GM23338 (cell line): Measurements from ENCODE around the gene TMEM222. TPM values are rescaled to one million over a fixed set of nuclear protein-coding genes. Genes with fewer than 3 reads are reported as not detected.

Source experiments
- ATAC-seq: fragments of 200-7000 bp; cut with Tn5 transposase; 3 replicates; pipeline ENCODE4 v1.9.1; 2020
- DNase-seq: peaks from one replicate; pipeline ENCODE4 v3.0.0-alpha.2; 2015; ENCODE audit warnings: low spot score
- H2AFZ ChIP-seq: fragments of 200-600 bp; sonication (generic); 2 replicates; pipeline ENCODE4 v1.8.0; 2016; ENCODE audit warnings: antibody characterized with exemption, mild to moderate bottlenecking, moderate library complexity
- H3F3A ChIP-seq: fragments of 200-600 bp; sonication (generic); replicated peaks from 2 replicates; pipeline ENCODE4 v1.8.0; 2017; ENCODE audit warnings: antibody characterized with exemption, mixed run types, low read depth
- H3K27ac ChIP-seq: fragments of 200-600 bp; sonication (generic); 2 replicates; pipeline ENCODE4 v1.6.1; 2016; ENCODE audit warnings: low read depth
- H3K27me3 ChIP-seq: fragments of 200-600 bp; sonication (generic); 2 replicates; pipeline ENCODE4 v1.8.0; 2016; ENCODE audit warnings: mild to moderate bottlenecking, mixed run types, moderate library complexity; ENCODE audit not compliant: insufficient read depth
- H3K36me3 ChIP-seq: fragments of 200-600 bp; sonication (generic); 2 replicates; pipeline ENCODE4 v1.8.0; 2016; ENCODE audit warnings: mild to moderate bottlenecking; ENCODE audit not compliant: insufficient read depth
- H3K4me1 ChIP-seq: fragments of 200-600 bp; sonication (generic); 2 replicates; pipeline ENCODE4 v1.8.0; 2016; ENCODE audit warnings: mild to moderate bottlenecking, moderate library complexity; ENCODE audit not compliant: insufficient read depth
- H3K4me2 ChIP-seq: fragments of 200-600 bp; sonication (generic); 2 replicates; pipeline ENCODE4 v1.7.1; 2017; ENCODE audit warnings: mixed run types
- H3K4me3 ChIP-seq: fragments of 200-600 bp; sonication (generic); 2 replicates; pipeline ENCODE4 v1.6.1; 2016; ENCODE audit warnings: mixed run types
- H3K79me2 ChIP-seq: fragments of 200-600 bp; sonication (generic); replicated peaks from 2 replicates; pipeline ENCODE4 v1.8.0; 2017; ENCODE audit warnings: mild to moderate bottlenecking; ENCODE audit not compliant: insufficient read depth
- H3K9me2 ChIP-seq: fragments of 200-600 bp; sonication (generic); 2 replicates; pipeline ENCODE4 v1.8.0; 2017; ENCODE audit not compliant: insufficient read depth
- H4K20me1 ChIP-seq: fragments of 200-600 bp; sonication (generic); replicated peaks from 2 replicates; pipeline ENCODE4 v1.8.0; 2017; ENCODE audit warnings: mild to moderate bottlenecking; ENCODE audit not compliant: insufficient read depth
- H3K27ac Mint-ChIP-seq: 2 replicates; pipeline ENCODE4 v1.8.0; 2020; ENCODE audit warnings: inconsistent platforms, mild to moderate bottlenecking, moderate library complexity, mixed read lengths
- H3K27me3 Mint-ChIP-seq: 3 replicates; pipeline ENCODE4 v1.8.0; 2022; ENCODE audit warnings: low read depth, mild to moderate bottlenecking, moderate library complexity, mixed read lengths, inconsistent platforms; ENCODE audit not compliant: insufficient read depth, poor library complexity
- H3K36me3 Mint-ChIP-seq: 3 replicates; pipeline ENCODE4 v1.8.0; 2021; ENCODE audit warnings: low read depth, mild to moderate bottlenecking, inconsistent platforms, moderate library complexity, mixed read lengths
- H3K4me1 Mint-ChIP-seq: 3 replicates; pipeline ENCODE4 v1.8.0; 2020; ENCODE audit warnings: mild to moderate bottlenecking, inconsistent platforms, mixed read lengths
- H3K4me3 Mint-ChIP-seq: 3 replicates; pipeline ENCODE4 v1.8.0; 2021; ENCODE audit warnings: moderate library complexity, mild to moderate bottlenecking, inconsistent platforms, mixed read lengths
- H3K9me3 Mint-ChIP-seq: 3 replicates; pipeline ENCODE4 v1.8.0; 2020; ENCODE audit warnings: moderate library complexity, mild to moderate bottlenecking, inconsistent platforms, mixed read lengths
- CREB1 ChIP-seq: fragments of 250-450 bp; sonication (Bioruptor Pico); IDR thresholded peaks from 2 replicates; pipeline ENCODE4 v1.5.0; 2020; ENCODE audit warnings: low read depth, mild to moderate bottlenecking, moderate library complexity
- ETS1 ChIP-seq: IDR thresholded peaks from 2 replicates; pipeline ENCODE4 v1.6.1; 2016; ENCODE audit warnings: antibody characterized with exemption
- NANOG ChIP-seq: IDR thresholded peaks from 2 replicates; pipeline ENCODE4 v1.6.1; 2016; ENCODE audit warnings: antibody characterized with exemption, borderline replicate concordance
- POLR2AphosphoS5 ChIP-seq: IDR thresholded peaks from 2 replicates; pipeline ENCODE4 v1.6.1; 2016; ENCODE audit warnings: antibody characterized with exemption, low read depth
- ZNF331 ChIP-seq: fragments of 250-450 bp; sonication (Bioruptor Pico); IDR thresholded peaks from 2 replicates; pipeline ENCODE4 v1.5.0; 2020; ENCODE audit warnings: low read depth, mild to moderate bottlenecking, moderate library complexity
- polyA plus RNA-seq: library from polyadenylated mRNA; unstranded; fragments of >200 nt; fragmentation: Nextera tagmentation; extraction: Ambion mirVana; gene quantifications from 2 replicates; pipeline ENCODE4 v1.2.1, GENCODE V29; 2016
- total RNA-seq: library from RNA; depleted of rRNA; stranded (reverse); fragments of >200 nt; shearing (Covaris generic); gene quantifications from 2 replicates; pipeline ENCODE4 v1.2.3, GENCODE V29; 2014
- TF ChIP-seq, protein P1 (sequence below), 2 experiments: fragments of 200-600 bp in 1 of 2; sonication (generic) in 1 of 2; conservative IDR thresholded peaks; 2 replicates each; pipeline versions ENCODE4 v1.5.1 to v1.6.1; 2016 to 2017; ENCODE audit warnings: antibody characterized with exemption in 2 of 2, low read depth in 2 of 2, mild to moderate bottlenecking in 2 of 2, moderate library complexity in 1 of 2
- TF ChIP-seq, protein P2 (sequence below): fragments of 250-450 bp; sonication (Bioruptor Pico); IDR thresholded peaks from 2 replicates; pipeline ENCODE4 v1.5.0; 2020; ENCODE audit warnings: mild to moderate bottlenecking, moderate library complexity

TMEM222 gene
- total and polyA plus RNA-seq, 2 experiments from 2014 or later: 17.8 to 22.6 TPM

DNA sequence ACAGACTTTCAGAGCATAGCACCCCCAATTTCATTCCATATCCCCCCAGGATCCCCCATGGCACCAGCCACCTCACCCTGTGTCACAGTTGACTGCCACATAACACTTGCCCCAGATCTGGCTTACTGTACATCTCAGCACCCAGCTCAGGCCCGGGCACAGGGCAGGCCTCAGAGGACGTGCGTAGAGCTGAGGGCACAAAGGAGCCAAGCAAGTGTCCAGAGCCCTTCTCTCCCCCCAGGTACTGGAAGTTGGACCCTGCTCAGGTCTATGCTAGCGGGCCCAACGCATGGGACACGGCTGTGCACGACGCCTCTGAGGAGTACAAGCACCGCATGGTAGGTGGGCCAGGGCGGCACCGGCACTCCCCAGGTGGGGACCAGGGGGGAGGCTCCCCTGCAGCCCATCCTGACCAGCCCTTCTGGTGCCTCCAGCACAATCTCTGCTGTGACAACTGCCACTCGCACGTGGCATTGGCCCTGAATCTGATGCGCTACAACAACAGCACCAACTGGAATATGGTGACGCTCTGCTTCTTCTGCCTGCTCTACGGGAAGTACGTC, 11.8 kb downstream of the TMEM222 start:
- H3K4me1 Mint-ChIP-seq: no peaks in the 10 kb centered on the region; the same call in 2 of the 3 replicates
- Histone ChIP-seq H3F3A (peaks cover 5% of the 10 kb centered on the region; the same call in 1 of the 2 replicates), H4K20me1 (peaks cover 5% of the 10 kb centered on the region; the same call in 1 of the 2 replicates), H3K79me2 (peaks cover 9% of the 10 kb centered on the region), H3K9me2 (no peaks in the 10 kb centered on the region), H3K4me3 (no peak overlapping the region), H3K36me3 (peaks cover 4% of the 10 kb centered on the region; the same call in 1 of the 2 replicates), H3K27ac (no peak overlapping the region), H3K4me2 (no peak overlapping the region), H3K27me3 (no peaks in the 10 kb centered on the region), H3K4me1 (no peaks in the 10 kb centered on the region), H2AFZ (no peak overlapping the region)
- ATAC-seq: no peak
- TF ChIP-seq, protein P1, sequence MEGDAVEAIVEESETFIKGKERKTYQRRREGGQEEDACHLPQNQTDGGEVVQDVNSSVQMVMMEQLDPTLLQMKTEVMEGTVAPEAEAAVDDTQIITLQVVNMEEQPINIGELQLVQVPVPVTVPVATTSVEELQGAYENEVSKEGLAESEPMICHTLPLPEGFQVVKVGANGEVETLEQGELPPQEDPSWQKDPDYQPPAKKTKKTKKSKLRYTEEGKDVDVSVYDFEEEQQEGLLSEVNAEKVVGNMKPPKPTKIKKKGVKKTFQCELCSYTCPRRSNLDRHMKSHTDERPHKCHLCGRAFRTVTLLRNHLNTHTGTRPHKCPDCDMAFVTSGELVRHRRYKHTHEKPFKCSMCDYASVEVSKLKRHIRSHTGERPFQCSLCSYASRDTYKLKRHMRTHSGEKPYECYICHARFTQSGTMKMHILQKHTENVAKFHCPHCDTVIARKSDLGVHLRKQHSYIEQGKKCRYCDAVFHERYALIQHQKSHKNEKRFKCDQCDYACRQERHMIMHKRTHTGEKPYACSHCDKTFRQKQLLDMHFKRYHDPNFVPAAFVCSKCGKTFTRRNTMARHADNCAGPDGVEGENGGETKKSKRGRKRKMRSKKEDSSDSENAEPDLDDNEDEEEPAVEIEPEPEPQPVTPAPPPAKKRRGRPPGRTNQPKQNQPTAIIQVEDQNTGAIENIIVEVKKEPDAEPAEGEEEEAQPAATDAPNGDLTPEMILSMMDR (conservative IDR thresholded peaks at IDR 0.05; ENCODE audit: low read depth in 2 of 2): no peak
- TF ChIP-seq ZNF331 (CRISPR knock-in tag) (no peak), ETS1 (no peak), NANOG (no peak), POLR2AphosphoS5 (no peak), CREB1 (CRISPR knock-in tag) (no peak)
- TF ChIP-seq, protein P2, sequence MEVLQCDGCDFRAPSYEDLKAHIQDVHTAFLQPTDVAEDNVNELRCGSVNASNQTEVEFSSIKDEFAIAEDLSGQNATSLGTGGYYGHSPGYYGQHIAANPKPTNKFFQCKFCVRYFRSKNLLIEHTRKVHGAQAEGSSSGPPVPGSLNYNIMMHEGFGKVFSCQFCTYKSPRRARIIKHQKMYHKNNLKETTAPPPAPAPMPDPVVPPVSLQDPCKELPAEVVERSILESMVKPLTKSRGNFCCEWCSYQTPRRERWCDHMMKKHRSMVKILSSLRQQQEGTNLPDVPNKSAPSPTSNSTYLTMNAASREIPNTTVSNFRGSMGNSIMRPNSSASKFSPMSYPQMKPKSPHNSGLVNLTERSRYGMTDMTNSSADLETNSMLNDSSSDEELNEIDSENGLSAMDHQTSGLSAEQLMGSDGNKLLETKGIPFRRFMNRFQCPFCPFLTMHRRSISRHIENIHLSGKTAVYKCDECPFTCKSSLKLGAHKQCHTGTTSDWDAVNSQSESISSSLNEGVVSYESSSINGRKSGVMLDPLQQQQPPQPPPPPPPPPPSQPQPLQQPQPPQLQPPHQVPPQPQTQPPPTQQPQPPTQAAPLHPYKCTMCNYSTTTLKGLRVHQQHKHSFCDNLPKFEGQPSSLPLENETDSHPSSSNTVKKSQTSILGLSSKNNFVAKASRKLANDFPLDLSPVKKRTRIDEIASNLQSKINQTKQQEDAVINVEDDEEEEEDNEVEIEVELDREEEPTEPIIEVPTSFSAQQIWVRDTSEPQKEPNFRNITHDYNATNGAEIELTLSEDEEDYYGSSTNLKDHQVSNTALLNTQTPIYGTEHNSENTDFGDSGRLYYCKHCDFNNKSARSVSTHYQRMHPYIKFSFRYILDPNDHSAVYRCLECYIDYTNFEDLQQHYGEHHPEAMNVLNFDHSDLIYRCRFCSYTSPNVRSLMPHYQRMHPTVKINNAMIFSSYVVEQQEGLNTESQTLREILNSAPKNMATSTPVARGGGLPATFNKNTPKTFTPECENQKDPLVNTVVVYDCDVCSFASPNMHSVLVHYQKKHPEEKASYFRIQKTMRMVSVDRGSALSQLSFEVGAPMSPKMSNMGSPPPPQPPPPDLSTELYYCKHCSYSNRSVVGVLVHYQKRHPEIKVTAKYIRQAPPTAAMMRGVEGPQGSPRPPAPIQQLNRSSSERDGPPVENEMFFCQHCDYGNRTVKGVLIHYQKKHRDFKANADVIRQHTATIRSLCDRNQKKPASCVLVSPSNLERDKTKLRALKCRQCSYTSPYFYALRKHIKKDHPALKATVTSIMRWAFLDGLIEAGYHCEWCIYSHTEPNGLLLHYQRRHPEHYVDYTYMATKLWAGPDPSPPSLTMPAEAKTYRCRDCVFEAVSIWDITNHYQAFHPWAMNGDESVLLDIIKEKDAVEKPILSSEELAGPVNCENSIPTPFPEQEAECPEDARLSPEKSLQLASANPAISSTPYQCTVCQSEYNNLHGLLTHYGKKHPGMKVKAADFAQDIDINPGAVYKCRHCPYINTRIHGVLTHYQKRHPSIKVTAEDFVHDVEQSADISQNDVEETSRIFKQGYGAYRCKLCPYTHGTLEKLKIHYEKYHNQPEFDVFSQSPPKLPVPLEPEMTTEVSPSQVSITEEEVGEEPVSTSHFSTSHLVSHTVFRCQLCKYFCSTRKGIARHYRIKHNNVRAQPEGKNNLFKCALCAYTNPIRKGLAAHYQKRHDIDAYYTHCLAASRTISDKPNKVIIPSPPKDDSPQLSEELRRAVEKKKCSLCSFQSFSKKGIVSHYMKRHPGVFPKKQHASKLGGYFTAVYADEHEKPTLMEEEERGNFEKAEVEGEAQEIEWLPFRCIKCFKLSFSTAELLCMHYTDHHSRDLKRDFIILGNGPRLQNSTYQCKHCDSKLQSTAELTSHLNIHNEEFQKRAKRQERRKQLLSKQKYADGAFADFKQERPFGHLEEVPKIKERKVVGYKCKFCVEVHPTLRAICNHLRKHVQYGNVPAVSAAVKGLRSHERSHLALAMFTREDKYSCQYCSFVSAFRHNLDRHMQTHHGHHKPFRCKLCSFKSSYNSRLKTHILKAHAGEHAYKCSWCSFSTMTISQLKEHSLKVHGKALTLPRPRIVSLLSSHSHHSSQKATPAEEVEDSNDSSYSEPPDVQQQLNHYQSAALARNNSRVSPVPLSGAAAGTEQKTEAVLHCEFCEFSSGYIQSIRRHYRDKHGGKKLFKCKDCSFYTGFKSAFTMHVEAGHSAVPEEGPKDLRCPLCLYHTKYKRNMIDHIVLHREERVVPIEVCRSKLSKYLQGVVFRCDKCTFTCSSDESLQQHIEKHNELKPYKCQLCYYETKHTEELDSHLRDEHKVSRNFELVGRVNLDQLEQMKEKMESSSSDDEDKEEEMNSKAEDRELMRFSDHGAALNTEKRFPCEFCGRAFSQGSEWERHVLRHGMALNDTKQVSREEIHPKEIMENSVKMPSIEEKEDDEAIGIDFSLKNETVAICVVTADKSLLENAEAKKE (CRISPR knock-in tag): no peak
- DNase-seq: no peak
- peaks cover 42% of the 10 kb centered on the region for H3K36me3 Mint-ChIP-seq
- H3K4me3 Mint-ChIP-seq: no peak overlapping the region
- H3K9me3 Mint-ChIP-seq: no peaks in the 10 kb centered on the region
- no peak overlapping the region for H3K27ac Mint-ChIP-seq
- H3K27me3 Mint-ChIP-seq: peaks cover 14% of the 10 kb centered on the region
